ENCODE results near the gene TAF6. TPM values are rescaled to one million over a fixed set of nuclear protein-coding genes. Genes with fewer than 3 reads are reported as not detected.
A peak's percentile ranks its signal among the peaks of the same experiment; 100 is the strongest.

TAF6 gene
- total and polyA plus RNA-seq, 2 experiments from 2014 or later, result 56.3 to 141 TPM

GRCh38 chr7:100152937-100153666, 33.9 kb upstream of the TAF6 start:
- peaks cover 33% of the 10 kb centered on the region for H3K4me1 Mint-ChIP-seq
- peaks cover 14% of the 10 kb centered on the region for H4K20me1 ChIP-seq (replicated peaks; ENCODE audit: insufficient read depth)
- H3K36me3 Mint-ChIP-seq (ENCODE audit: low read depth), result peaks cover 64% of the 10 kb centered on the region
- no peak overlapping the region for H2AFZ ChIP-seq
- H3K4me2 ChIP-seq, result no peak overlapping the region
- peaks cover 34% of the 10 kb centered on the region for H3F3A ChIP-seq (replicated peaks; ENCODE audit: low read depth)
- H3K4me3 ChIP-seq, result no peak overlapping the region
- H3K79me2 ChIP-seq (replicated peaks; ENCODE audit: insufficient read depth), result peaks cover 29% of the 10 kb centered on the region
- DNase-seq (ENCODE audit: low spot score) (no peak), ATAC-seq (no peak)
- TF ChIP-seq ZNF331 (CRISPR knock-in tag; IDR thresholded peaks at IDR 0.05; ENCODE audit: low read depth), result no peak
- TF ChIP-seq NANOG (IDR thresholded peaks at IDR 0.05; ENCODE audit: borderline replicate concordance), result no peak
- TF ChIP-seq POLR2AphosphoS5 (IDR thresholded peaks at IDR 0.05; ENCODE audit: low read depth), result 0 out of 2 replicates have a peak, but pooled peaks have one; percentile 4
- no peaks in the 10 kb centered on the region for H3K9me2 ChIP-seq (ENCODE audit: insufficient read depth)
- no peak overlapping the region for H3K27ac Mint-ChIP-seq
- H3K36me3 ChIP-seq (ENCODE audit: insufficient read depth), result no peaks in the 10 kb centered on the region
- H3K27ac ChIP-seq (ENCODE audit: low read depth), result peak overlapping the region; percentile 48; the same call in 1 of the 2 replicates
- no peaks in the 10 kb centered on the region for H3K27me3 ChIP-seq (ENCODE audit: insufficient read depth)
- H3K4me1 ChIP-seq (ENCODE audit: insufficient read depth), result peaks cover 20% of the 10 kb centered on the region
- no peak overlapping the region for H3K4me3 Mint-ChIP-seq
- H3K9me3 Mint-ChIP-seq, result no peaks in the 10 kb centered on the region
- peaks cover 20% of the 10 kb centered on the region for H3K27me3 Mint-ChIP-seq (ENCODE audit: insufficient read depth, low read depth, poor library complexity)

GRCh38 chr7:100152404-100152803, 33.2 kb upstream of the TAF6 start:
- no peaks in the 10 kb centered on the region for H3K9me2 ChIP-seq (ENCODE audit: insufficient read depth)
- no peak overlapping the region for H2AFZ ChIP-seq
- no peaks in the 10 kb centered on the region for H3K27me3 ChIP-seq (ENCODE audit: insufficient read depth)
- H3K36me3 ChIP-seq (ENCODE audit: insufficient read depth), result no peaks in the 10 kb centered on the region
- ATAC-seq (no peak), DNase-seq (ENCODE audit: low spot score) (no peak)
- TF ChIP-seq ZNF462 (CRISPR knock-in tag; IDR thresholded peaks at IDR 0.05) (no peak), CREB1 (CRISPR knock-in tag; IDR thresholded peaks at IDR 0.05; ENCODE audit: low read depth) (no peak), CTCF (conservative IDR thresholded peaks at IDR 0.05; ENCODE audit: low read depth in 2 of 2) (no peak), REST (IDR thresholded peaks at IDR 0.05; ENCODE audit: unreplicated experiment) (no peak), EZH2 (IDR thresholded peaks at IDR 0.05; ENCODE audit: low read depth, unreplicated experiment) (no peak), EZH2phosphoT487 (IDR thresholded peaks at IDR 0.05; ENCODE audit: unreplicated experiment) (no peak)
- Mint-ChIP-seq H3K27me3 (ENCODE audit: insufficient read depth, low read depth, poor library complexity) (peaks cover 16% of the 10 kb centered on the region), H3K9me3 (no peaks in the 10 kb centered on the region), H3K27ac (no peak overlapping the region), H3K36me3 (ENCODE audit: low read depth) (peaks cover 61% of the 10 kb centered on the region), H3K4me1 (peaks cover 29% of the 10 kb centered on the region), H3K4me3 (no peak overlapping the region; the same call in 2 of the 3 replicates)
- H3K27ac ChIP-seq (ENCODE audit: low read depth), result peak overlapping the region; percentile 48; the same call in 1 of the 2 replicates
- peaks cover 34% of the 10 kb centered on the region for H3F3A ChIP-seq (replicated peaks; ENCODE audit: low read depth)
- H3K4me1 ChIP-seq (ENCODE audit: insufficient read depth), result peaks cover 22% of the 10 kb centered on the region
- H3K4me3 ChIP-seq, result no peak overlapping the region
- no peak overlapping the region for H3K4me2 ChIP-seq
- peaks cover 29% of the 10 kb centered on the region for H3K79me2 ChIP-seq (replicated peaks; ENCODE audit: insufficient read depth)
- peaks cover 11% of the 10 kb centered on the region for H4K20me1 ChIP-seq (replicated peaks; ENCODE audit: insufficient read depth)
